ENCODE data around the gene RHOG.

Gene RHOG

DNA sequence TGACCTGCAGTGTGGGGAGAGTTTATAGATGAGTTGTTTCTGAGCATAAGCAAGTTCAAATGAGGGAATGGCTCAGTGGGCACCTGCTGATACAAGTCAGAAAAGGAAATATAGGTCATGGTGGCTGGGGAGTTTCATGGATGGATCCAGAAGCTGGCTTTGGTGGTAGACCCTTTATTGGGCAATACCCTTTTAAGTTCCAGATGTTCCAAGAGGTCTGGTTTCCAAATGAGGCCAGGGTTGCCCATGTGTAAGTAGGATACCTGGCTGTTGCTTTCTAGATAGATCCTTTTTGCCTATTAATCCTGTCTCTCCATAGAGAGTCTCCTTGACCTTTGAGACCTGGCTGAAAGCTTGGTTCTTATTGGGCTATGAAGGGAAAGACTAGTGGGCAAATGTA, 16.9 kb upstream of the RHOG start:
- DNase-seq: no peak

DNA sequence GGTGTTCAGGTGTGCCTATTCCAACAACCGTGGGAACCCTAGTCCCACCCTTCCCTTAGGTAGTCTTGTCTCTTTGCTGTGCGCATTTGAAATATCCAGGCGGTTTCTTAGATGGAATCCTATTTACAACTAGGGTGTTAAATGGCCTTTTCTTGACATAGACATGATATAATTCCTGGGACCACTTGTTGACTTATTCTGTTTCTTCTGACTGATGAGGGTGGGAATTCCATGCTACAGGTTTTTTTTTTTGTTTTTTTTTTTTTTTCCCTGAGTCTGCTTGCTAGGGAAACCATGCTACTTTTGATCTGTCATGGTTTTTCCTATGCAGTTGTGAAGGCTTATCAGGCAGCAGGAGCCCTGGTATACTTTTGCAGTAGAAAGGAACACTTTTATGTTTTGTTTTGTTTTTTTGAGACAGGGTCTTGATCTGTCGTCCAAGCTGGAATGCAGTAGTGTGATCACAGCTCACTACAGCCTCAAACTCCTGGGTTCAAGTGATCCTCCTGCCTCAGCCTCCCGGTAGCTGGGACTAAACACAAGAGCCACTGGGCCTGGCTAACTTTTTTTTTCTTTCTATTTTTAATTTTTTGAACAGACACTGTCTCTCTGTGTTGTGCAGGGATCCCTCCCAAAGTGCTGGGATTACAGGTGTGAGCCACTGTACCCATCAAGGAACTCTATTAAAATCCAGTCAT, 16.2 kb upstream of the RHOG start:
- no peak for DNase-seq

DNA sequence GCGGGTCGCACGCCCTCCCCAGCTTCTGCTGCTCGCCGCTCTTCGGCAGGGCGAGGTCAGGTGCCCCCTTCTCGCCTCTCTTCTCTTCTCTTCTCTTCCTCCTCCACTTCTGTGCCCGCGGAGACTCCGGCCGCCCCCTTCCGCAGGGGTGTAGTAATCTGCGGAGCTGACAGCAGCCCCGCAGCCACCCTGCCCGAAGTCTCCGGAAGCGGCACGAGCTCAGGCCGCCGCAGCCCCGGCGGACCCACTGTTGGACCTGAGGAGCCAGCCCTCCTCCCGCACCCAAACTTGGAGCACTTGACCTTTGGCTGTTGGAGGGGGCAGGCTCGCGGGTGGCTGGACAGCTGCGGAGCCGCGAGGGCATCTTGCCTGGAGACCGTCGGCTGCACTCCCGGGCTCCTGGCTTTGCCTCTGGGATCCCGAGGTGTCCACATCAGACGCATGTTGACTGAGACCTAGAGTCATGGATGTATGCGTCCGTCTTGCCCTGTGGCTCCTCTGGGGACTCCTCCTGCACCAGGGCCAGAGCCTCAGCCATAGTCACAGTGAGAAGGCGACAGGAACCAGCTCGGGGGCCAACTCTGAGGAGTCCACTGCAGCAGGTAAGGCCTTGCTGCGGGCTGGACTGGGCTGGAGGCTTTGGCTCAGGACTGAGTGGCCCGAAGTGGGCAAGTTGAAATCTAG, 15.2 kb upstream of the RHOG start:
- DNase-seq: peak; percentile 29

DNA sequence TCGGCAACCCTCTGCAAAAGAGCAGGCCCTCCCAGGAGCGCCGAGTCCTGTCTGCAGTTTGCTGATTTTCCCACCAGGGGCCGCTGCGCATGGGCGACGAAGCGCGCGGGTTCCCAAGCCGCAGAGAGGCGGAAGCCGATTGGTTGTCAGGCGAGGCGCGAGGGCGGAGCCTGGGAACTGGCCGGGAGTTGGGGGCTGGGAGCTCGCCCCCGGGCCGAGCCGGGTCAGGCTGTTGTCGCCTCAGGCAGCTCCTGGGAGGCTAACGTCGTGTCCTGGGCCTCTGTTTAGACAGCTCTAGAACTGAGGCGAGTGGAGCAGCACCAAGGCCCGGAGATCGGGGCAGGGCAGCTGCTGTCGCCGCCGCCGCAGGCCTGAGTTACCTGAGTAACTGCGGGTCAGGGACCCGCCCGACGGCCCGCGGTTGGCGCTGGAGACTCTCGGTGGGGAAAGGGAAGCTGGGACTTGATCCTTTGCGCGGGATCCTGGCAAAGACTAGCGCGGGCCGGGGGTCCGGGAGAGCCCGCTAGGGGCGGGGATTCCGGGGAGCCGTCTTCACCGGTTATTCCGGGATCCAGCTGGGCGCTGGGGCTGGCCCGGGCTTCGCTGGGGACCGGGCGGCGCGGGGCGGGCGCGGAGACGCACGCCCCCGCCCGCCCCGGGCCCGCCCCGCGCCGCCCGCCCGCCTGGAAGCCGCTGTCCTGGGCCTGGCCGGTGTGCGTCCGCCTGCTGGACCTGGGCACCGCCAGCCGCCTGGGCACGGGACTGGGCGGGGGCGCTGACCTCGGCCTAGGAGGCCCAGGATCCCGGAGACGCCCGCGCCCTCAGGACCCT, 14.4 kb upstream of the RHOG start, which contains the start of gene STIM1:
Gene STIM1, plus strand, starts transcription at position 688 of the 831 bp plus-strand sequence. CDS start 607 bp downstream, outside the sequence.
- DNase-seq: peak; percentile 94

DNA sequence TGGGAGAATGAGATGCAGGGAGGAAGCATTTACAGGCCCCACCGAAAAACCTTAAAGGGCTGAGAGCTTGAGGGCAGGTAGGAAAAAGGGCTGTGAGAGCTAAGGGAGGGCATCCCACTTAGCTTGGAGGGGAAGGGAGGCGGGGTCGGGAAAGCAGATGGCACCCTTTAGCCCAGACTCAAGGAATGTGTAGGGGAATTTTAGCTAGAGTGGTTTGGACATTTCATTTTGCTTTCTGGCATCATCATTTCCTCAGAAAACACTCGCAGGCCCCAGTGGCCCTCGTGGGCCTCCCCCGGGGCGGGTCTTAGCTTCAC, 13.9 kb upstream of the RHOG start:
- no peak for DNase-seq

DNA sequence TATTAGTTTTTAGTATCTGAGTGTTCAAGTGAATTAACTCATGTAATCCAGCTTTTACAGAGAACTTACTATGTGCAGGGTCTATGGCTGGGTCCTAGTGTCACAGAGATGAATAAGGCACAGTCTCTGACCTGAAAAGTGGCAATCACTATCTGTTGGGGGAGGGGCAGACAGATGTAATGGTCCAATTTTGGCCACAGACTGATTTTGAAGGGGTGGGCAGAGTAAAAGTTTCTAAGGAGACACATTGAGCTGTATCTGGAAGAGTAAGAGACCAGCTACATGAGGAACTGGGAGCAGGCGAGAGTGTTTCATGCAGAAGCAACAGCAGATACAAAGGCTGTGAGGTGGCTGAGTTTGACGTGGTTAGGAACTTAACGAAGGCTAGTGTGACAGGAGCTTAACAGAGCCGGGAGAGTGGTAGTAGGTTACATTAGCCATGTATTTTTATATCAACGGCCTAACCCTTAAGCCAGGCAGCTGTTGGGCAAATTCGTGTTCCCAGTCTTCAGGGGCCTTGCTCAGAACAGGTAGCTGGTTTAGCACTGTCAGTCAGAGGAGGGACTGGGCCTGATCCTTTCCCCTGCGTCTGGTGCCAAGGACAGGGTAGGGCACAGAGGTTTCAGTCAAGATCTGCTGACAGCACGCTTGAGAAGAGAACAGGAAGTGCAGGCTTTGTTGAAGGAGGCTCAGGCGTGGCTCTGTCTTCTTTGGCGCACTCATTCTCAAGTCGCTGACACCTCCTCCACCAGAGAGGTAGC, 13.3 kb upstream of the RHOG start:
- peak; percentile 52 for DNase-seq

DNA sequence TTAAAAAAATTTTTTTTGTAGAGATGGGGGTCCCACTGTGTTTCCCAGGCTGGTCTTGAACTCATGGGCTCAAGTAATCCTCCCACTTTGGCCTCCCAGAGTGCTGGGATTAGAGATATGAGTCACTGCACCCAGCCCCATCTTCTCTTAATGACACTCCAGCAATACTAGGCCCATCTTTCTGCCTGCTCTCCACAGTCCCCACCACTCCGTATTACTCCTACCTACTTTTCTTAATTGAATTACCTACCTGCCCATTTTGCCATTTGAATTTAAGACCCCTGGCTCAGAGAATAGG, 12.7 kb upstream of the RHOG start:
- no peak for DNase-seq

DNA sequence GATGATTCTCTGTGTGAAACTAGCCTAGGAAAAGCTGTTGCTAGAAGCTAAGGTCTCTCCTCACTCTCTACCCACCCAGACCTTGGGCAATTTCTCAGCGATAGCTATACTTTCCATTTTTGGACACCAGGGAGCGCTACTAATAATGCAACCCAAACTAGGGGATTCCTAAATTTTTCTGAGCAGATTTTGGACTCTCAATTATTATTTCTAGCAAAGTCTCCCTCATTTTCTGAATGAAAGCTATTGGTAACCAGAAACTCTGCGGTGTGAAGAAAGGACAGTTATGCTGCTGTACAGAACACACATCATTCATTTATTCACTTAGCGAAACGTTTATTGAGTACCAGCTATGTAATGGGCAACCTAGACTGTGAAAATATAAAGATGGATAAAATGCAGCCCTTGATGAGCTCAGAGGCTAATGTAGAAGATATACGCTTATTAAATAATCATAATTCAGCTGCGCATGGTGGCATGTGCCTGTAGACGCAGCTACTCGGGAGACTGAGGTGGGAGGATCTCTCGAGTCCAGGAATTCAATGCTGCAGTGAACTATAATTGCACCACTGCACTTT, 8.6 kb upstream of the RHOG start:
- DNase-seq: peak; percentile 56

DNA sequence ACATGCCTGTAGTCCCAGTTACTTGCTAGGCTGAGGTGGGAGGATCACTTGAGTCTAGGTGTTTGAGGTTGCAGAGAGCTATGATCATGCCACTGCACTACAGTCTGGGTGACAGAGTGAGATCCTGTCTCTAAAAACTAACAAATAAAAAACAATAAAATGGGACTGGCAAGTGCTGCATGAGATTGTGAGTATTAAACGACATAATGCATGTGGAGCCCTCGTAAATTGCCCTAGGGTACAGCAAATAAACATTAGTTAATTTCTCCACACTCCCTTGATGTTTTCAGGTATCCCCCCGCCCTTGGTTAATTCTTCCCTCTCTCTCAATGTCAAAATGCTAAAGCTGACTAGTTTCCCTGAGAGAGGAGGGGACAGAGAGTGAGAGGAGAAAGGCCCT, 4.9 kb upstream of the RHOG start:
- no peak for DNase-seq

DNA sequence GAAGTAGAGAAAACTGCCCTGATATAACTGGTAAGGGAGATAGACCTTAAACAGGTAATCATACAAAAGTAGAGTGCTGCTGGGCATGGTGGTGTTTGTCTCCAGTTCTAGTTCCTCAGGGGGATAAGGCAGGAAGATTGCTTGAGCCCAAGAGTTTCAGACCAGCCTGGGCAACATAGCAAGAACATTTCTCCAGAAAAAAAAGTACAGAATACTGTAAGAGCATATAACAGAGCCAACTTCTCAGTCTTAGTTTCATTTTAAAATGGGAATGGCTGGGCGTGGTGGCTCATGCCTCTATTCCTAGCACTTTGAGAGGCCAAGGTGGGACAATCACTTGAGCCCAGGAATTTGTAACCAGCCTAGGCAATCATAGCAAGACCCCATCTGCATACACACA, 4.5 kb upstream of the RHOG start:
- no peak for DNase-seq

DNA sequence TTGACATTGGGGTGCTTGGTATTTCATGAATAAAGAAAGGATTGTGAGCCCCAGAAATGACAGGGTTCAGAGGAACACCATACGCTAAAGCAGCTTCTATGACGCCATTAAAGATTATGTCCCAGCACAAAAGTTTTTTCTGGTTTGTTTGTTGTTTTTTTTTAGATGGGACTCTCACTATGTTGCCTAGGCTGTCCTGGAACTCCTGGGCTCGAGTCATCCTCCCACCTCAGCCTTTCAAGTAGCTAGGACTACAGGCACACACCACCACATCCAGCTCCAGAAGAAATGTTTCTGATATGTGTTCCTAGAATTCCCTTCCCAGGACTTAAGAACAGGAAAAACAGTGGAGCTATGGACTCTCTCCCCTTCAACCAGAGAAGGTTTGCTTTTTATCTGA, 2.6 kb upstream of the RHOG start:
- no peak for DNase-seq

DNA sequence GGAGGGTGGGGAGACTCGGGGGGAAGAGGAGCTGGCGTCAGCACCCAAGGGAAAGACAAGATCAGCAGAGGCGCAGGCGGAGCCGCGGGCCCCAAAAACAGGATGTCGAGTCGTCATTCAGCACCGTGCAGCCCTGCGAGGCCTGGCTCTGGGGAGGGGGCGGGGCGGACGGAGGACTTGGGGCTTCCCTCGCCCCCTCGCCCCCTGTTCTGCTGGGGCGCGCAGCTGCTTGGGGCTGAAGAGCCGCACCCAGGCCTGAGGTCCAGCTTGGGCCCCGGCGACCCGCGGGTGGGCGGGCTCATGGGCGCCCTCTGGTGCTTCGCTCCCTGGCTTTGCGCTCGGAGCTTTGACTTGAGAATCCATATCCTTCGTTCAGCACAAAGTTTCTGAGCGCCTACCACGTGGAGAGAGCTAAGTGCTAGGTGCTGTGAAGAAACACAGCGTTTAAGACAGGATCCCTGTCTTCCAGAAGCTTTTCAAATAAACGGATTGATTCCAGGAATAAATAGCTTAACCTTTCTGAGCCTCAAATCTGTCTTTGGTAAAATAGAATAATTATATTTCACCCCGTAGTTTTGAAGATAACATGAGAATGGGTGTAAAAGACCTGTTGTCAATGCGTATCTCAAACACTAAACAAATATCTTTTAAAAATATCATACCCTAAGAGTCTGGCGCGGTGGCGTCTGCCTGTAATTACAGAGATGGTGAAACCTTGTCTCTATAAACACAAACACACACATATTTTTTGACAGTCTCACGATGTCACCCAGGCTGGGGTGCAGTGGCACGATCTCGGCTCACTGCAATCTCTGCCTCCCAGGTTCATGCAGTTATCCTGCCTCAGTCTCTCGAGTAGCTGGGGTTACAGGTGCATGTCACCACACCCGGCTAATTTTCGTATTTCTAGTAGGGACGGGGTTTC, 929 bp upstream of the RHOG start:
- DNase-seq: peak; percentile 88

DNA sequence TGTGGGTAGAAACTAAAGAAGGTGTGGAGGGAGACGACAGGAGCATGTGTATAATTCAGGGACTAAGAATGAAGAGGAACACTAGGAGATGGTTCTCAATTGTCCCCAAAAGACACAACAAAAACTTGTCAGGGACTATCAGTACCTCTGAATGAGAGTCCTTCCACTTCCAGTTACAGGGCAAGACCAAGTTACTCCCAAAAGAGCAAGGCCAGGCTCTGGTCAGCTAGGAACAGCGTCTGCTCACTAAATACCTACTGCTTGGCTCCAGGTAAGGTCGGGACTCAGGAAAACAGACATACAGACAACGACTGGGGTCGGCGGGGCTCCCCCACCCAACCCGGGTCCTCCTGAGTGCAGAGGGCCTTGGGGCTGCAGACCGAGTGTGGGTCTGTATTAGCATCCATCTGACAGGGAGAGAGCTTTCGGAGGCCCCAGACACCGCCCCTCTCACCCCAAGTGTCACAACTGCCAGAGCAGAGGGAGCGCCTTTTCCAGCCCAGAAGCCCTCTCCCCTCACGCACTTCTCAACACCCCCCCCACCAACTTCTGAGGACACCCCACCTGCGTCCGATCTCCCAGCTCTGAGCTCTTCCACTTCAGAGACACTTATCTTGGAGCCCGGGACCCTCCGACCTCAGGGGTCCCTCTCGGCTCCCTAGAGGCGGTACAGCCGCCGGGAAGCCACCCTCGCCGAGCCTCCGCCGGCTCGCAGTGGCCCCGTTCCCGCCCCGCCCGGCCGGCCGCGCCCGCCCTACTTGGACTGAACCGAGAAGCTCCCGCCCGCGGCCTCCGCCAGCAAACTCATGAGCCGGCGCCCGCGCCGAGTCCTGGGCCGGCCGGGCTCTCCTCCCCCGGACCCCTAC, 522 bp downstream of the RHOG start:
- no peak for DNase-seq

DNA sequence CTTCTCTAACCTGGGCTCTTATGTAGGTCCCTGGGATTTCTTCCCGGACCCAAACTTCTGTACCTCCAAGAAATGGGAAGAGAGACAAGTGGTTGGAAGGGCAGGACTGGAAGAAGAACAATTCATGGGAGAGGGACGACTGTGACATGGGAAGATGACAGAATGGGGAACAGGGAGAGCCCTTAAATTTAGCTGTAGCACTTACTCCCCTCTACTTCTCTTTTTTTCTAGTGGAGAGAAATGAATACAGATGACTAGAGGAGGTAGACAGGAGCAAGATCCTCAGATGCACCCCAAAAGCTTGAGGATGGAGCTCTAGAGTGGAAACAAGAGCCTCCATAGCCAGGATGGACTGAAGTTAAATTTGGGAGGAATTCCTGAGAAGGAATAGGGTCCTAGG, 2.3 kb downstream of the RHOG start:
- DNase-seq: no peak

DNA sequence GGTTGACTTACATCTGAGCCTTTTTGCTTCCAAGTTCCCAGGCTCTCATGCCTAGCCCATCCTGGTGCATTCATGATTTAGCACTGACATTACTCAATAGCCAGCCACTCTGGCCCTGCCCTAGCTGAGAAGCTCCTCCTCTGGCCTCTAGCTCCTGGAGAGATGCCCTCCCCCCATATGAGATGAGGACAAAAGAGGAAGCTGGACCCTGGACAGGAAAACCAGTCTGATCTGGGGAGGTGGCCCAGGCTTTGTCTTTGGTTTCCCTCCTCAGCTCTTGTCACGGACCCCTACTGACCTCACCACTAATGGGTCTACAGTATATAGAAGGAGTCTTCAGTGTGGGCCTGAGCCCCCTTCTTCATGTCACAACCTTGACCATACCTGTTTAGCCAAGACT, 3.0 kb downstream of the RHOG start:
- no peak for DNase-seq

DNA sequence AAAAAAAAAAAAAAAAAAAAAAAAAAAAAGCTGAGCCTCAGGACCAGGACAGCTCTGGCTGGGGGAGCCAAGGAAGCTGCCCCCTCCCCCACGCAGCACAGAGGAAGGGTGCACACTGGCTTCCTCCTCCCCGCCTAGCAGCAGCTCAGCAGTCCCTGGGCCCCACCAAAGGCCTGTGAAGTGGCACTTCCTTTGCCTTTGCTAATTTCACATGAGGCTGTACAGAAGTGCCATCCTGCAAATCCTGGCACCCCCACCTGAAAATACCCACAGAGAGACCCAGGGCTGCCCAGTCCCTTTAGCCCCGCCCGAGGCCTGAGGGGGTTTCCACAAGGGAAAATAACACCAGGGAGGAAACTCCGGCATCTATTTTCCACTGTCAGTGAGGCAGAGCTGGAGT, 3.9 kb downstream of the RHOG start:
- no peak for DNase-seq

DNA sequence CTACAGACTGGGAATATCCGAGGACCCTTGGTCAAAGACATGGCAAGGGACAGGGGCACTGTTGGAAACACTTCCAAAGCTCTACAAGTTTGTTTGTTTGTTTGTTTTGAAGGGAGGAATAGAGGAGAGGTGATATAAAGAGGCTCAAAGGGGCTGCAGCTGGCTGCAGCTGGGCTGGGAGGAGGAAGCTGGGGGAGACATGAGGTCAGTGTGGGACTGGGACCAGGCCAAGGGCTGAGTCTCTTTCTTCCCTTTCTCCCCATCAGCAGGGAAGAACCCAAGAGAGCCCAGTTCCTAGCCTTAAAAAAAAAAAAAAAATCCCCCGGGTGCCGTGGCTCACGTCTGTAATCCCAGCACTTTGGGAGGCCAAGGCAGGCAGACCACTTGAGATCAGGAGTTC, 5.0 kb downstream of the RHOG start:
- DNase-seq: no peak

DNA sequence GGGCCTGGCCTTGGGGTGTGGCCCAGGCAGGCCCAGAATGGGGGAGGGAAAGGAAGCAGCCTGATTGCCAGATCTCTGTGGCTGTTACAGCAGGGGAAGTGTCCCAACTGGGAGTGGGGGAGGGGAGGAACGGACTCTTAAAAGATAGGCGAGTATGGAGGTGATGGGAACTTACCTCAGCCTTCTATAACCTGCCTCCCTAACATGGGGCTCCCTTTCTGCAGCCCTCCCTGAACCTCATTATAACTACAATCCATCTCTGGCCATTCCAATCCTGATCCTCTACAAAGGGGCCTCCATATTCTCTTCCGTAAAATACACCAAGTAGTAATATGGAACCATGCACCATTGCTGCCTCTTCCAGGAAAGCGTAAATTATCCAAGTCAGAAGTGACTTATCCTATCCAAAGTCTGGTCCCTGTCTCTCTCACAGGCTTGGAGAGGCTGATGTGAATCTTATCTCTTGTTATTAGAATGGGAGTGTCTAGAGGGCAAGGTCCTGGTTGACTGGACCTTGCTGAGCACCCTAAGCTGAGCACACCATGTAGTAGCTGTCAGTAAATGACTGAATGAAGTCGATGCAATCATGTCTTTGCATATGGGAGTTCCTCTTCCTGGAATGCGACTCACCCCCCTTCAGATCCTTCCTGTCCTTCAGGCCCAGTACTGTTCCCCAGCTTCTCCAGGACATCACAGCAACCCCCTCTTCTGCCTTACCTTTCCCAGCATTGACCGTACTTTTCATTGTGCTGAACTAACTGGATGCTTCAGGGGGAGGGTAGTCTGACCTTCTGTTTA, 5.9 kb downstream of the RHOG start:
- DNase-seq: no peak

DNA sequence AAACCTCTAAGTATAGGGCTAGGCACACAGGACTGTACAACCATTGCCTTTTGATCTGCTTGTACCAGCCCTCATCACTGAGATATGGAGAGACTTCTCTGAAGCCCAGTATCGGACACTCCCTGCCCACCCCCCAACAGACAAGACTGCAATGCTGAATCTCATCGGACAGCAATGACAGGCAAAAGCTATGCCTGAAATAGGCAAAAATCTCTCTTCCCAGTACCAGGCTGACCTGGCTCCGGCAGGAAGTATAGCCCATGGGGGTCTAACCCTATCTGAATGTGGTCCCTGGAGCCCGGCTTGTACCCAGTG, 6.5 kb downstream of the RHOG start:
- no peak for DNase-seq

DNA sequence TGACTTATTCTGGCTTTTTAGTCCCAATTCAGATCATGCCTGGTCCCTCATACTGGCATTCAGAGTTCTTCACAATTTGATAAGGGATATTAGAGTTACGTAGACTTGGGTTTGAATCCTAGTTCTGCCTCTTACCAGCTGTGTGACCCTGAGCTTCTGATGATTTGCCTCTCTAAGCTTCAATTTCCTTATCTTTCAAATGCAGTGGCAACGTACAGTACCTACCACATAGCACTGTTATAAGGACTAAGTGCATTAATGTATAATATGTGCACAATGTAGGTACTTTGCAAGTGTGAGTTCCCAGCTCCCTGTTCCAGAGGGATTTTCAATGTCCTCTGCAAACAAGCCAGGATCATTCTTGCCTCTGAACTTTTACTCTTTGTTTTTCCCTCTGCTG, 7.3 kb downstream of the RHOG start:
- no peak for DNase-seq
